ENCODE data around the gene GRK2.

DNA sequence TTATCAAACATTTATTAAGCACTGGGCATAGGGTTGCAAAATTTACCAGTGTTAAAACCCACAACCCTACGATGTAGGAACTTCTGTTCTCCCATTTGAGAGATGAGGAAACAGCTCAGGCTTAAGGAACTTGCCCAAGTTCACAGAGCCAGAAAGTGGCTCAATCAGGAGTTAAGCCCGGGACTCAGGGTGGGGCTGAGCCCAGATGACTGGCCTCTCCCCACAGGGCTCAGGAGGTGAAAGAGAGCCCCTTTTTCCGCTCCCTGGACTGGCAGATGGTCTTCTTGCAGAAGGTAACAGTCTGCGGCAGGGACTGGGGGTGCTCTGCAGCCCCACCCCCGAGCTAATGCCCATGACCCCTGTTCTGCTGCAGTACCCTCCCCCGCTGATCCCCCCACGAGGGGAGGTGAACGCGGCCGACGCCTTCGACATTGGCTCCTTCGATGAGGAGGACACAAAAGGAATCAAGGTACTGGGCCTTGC lies 17.2 kb downstream of the GRK2 start:
- TF ChIP-seq POLR2A (IDR thresholded peaks at IDR 0.05), result no peak
- TF ChIP-seq, protein P1, sequence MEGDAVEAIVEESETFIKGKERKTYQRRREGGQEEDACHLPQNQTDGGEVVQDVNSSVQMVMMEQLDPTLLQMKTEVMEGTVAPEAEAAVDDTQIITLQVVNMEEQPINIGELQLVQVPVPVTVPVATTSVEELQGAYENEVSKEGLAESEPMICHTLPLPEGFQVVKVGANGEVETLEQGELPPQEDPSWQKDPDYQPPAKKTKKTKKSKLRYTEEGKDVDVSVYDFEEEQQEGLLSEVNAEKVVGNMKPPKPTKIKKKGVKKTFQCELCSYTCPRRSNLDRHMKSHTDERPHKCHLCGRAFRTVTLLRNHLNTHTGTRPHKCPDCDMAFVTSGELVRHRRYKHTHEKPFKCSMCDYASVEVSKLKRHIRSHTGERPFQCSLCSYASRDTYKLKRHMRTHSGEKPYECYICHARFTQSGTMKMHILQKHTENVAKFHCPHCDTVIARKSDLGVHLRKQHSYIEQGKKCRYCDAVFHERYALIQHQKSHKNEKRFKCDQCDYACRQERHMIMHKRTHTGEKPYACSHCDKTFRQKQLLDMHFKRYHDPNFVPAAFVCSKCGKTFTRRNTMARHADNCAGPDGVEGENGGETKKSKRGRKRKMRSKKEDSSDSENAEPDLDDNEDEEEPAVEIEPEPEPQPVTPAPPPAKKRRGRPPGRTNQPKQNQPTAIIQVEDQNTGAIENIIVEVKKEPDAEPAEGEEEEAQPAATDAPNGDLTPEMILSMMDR (IDR thresholded peaks at IDR 0.05), result no peak
- TF ChIP-seq POLR2AphosphoS5 (IDR thresholded peaks at IDR 0.05; ENCODE audit: insufficient read depth in 1 of 2, low read depth in 1 of 2), result no peak

Data from vagina (tissue), 2 donors.